MM.1S (cell line): ENCODE results near the gene DHRS4.

Source experiments
- CTCF ChIP-seq: fragments of 300-600 bp; sonication (generic); IDR thresholded peaks from 2 replicates; pipeline ENCODE4 v1.5.1; 2016; ENCODE audit warnings: antibody characterized with exemption, low read length, mixed read lengths
- EZH2 ChIP-seq: fragments of 300-600 bp; sonication (generic); optimal IDR thresholded peaks from 2 replicates; pipeline ENCODE3; 2017; ENCODE audit warnings: low read depth, mild to moderate bottlenecking, antibody characterized with exemption, low read length, mixed read lengths
- EZH2phosphoT487 ChIP-seq: fragments of 300-600 bp; sonication (generic); IDR thresholded peaks from 2 replicates; pipeline ENCODE4 v1.6.1; 2018; ENCODE audit warnings: antibody characterized with exemption, low read length

DNA sequence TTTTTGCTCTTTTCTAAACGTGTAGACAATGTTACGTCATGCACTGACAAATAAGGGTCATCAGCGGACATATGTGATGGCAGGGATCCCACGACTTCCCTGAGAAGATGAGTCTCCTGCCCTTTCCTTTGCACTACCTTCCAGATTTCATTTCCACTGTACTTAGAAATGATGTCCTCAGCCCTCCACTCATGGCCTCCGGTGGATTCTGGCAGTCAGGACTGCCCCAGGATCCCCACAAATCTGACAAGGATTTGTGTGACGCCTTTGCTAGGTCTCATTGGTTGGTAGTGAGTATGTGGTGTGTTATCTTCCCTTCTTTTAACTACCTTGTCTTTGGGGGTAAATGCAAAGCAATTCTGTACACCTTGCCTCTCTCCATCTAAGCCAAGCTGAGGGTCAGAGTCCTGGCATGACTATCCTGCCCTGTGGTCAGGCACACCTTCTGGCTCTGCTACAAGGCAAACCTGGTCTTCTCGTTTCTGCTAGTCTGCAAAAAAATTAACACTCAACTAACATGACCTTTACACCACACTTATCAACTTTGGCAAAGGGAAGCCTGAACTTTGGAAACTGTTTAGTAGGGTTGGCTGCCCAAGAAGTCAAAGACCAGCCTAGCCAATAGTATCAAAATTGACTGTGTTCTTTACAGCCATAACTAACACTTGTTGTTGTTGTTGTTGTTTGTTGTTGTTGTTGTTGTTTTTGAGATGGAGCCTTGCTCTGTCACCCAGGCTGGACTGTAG is 17.3 kb upstream of the DHRS4 start:
- no peak for TF ChIP-seq CTCF
- TF ChIP-seq EZH2 = no peak
- no peak for TF ChIP-seq EZH2phosphoT487
